Lower leg skin (tissue), 3 donors: ENCODE measurements around the gene TNPO2.

Experiments used
- CTCF ChIP-seq, 3 donors: fragments of 450-650 bp; IDR thresholded peaks; one replicate each; pipeline ENCODE4 v1.5.1; 2016; ENCODE audit warnings: antibody characterized with exemption in 3 of 3, mild to moderate bottlenecking in 3 of 3, moderate library complexity in 2 of 3
- POLR2A ChIP-seq, 2 donors: fragments of 450-650 bp; IDR thresholded peaks; one replicate each; pipeline ENCODE4 v1.6.1; 2016 to 2017; ENCODE audit warnings: antibody characterized with exemption in 2 of 2, mild to moderate bottlenecking in 1 of 2, moderate library complexity in 1 of 2

- no peak for TF ChIP-seq CTCF (IDR thresholded peaks at IDR 0.05)
- TF ChIP-seq POLR2A (IDR thresholded peaks at IDR 0.05) = no peak
These were observed 37.9 kb downstream of the TNPO2 start for GRCh38 chr19:12685831-12686230.
